Measurements from ENCODE around the gene ZNF106. TPM values are rescaled to one million over a fixed set of nuclear protein-coding genes. Genes with fewer than 3 reads are reported as not detected.

ZNF106 gene
- total RNA-seq, 1 experiment from 2014 or later: 64.3 TPM

GRCh38 chr15:42401544-42402454 lies 89.1 kb downstream of the ZNF106 start:
- CTCF ChIA-PET: no interaction called here
- intact Hi-C loops (cut with micrococcal nuclease; ENCODE audit: unreplicated experiment) (no loop called here), in situ Hi-C loops (cut with HindIII; ENCODE audit: low pct_unique_long_range_greater_than_20kb, low sequenced_read_pairs) (no loop called here)
- POLR2A ChIA-PET: interaction anchor here (0.6 kb wide), 1 partner anchor 356 kb away, joined by 3 read pairs; no protein-coding TSS in a partner anchor
- TF ChIP-seq TCF7L2 (IDR thresholded peaks at IDR 0.05; ENCODE audit: low read depth, low read length) (no peak), REST (IDR thresholded peaks at IDR 0.05; ENCODE audit: insufficient read depth in 1 of 2, low read depth in 2 of 2, low read length in 1 of 2) (no peak), POLR2AphosphoS5 (IDR thresholded peaks at IDR 0.05; ENCODE audit: low read depth, low read length) (no peak), SIN3A (IDR thresholded peaks at IDR 0.05; ENCODE audit: borderline replicate concordance, insufficient read depth, low read depth, low read length) (no peak)
- DNase-seq (ENCODE audit: low read depth, low spot score) (no peak), ATAC-seq (no peak)
- Histone ChIP-seq H3K27me3 (ENCODE audit: control insufficient read depth, insufficient read depth, low read length) (no peaks in the 10 kb centered on the region), H3K36me3 (ENCODE audit: control insufficient read depth, insufficient read depth, low read length) (no peaks in the 10 kb centered on the region), H3K27ac (ENCODE audit: low read length) (no peak overlapping the region), H3K4me1 (ENCODE audit: control insufficient read depth, insufficient read depth, low read length) (no peaks in the 10 kb centered on the region), H3K9me3 (ENCODE audit: control insufficient read depth, insufficient read depth, low read depth, low read length) (no peaks in the 10 kb centered on the region), H3K4me3 (ENCODE audit: low read depth in 2 of 2, low read length in 2 of 2) (no peak overlapping the region)
- BruUV-seq (replicated peaks): no TSS peak

- in situ Hi-C loops (cut with HindIII; ENCODE audit: low pct_unique_long_range_greater_than_20kb, low sequenced_read_pairs) (no loop called here), intact Hi-C loops (cut with micrococcal nuclease; ENCODE audit: unreplicated experiment) (no loop called here)
- BruUV-seq (replicated peaks): no TSS peak
- CTCF ChIA-PET: no interaction called here
- Histone ChIP-seq H3K27me3 (ENCODE audit: control insufficient read depth, insufficient read depth, low read length) (no peaks in the 10 kb centered on the region), H3K4me3 (ENCODE audit: low read depth in 2 of 2, low read length in 2 of 2) (no peak overlapping the region), H3K36me3 (ENCODE audit: control insufficient read depth, insufficient read depth, low read length) (no peaks in the 10 kb centered on the region), H3K27ac (ENCODE audit: low read length) (no peak overlapping the region), H3K4me1 (ENCODE audit: control insufficient read depth, insufficient read depth, low read length) (no peaks in the 10 kb centered on the region), H3K9me3 (ENCODE audit: control insufficient read depth, insufficient read depth, low read depth, low read length) (no peaks in the 10 kb centered on the region)
- POLR2A ChIA-PET: interaction anchor here (0.5 kb wide), 1 partner anchor 109 kb away, joined by 7 read pairs; no protein-coding TSS in a partner anchor
- ATAC-seq (no peak), DNase-seq (ENCODE audit: low read depth, low spot score) (no peak)
- no peak for TF ChIP-seq REST (IDR thresholded peaks at IDR 0.05; ENCODE audit: insufficient read depth in 1 of 2, low read depth in 2 of 2, low read length in 1 of 2)
- TF ChIP-seq CTCF (IDR thresholded peaks at IDR 0.05): no peak
- no peak for TF ChIP-seq SIN3A (IDR thresholded peaks at IDR 0.05; ENCODE audit: borderline replicate concordance, insufficient read depth, low read depth, low read length)
- TF ChIP-seq TCF7L2 (IDR thresholded peaks at IDR 0.05; ENCODE audit: low read depth, low read length): no peak
- TF ChIP-seq POLR2AphosphoS5 (IDR thresholded peaks at IDR 0.05; ENCODE audit: low read depth, low read length): no peak
Measured at GRCh38 chr15:42395838-42396237, 95.1 kb downstream of the ZNF106 start.
